ENCODE data around the gene SDHC.
"Not testable (repeated sequence)": the region's sequence is repeated elsewhere in the genome, so short reads cannot be mapped to it uniquely, and the experiment has no call there.

SDHC gene

GRCh38 chr1:161389691-161390558, 75.7 kb downstream of the SDHC start:
- peak; percentile 99 for DNase-seq (ENCODE audit: low read depth)
- TF ChIP-seq, protein P1, sequence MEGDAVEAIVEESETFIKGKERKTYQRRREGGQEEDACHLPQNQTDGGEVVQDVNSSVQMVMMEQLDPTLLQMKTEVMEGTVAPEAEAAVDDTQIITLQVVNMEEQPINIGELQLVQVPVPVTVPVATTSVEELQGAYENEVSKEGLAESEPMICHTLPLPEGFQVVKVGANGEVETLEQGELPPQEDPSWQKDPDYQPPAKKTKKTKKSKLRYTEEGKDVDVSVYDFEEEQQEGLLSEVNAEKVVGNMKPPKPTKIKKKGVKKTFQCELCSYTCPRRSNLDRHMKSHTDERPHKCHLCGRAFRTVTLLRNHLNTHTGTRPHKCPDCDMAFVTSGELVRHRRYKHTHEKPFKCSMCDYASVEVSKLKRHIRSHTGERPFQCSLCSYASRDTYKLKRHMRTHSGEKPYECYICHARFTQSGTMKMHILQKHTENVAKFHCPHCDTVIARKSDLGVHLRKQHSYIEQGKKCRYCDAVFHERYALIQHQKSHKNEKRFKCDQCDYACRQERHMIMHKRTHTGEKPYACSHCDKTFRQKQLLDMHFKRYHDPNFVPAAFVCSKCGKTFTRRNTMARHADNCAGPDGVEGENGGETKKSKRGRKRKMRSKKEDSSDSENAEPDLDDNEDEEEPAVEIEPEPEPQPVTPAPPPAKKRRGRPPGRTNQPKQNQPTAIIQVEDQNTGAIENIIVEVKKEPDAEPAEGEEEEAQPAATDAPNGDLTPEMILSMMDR (conservative IDR thresholded peaks at IDR 0.05; ENCODE audit: control insufficient read depth, insufficient read depth, low read depth, low read length): no peak
- peak overlapping the region; percentile 81 for H3K4me3 ChIP-seq (ENCODE audit: control insufficient read depth, low read depth, low read length)

DNA sequence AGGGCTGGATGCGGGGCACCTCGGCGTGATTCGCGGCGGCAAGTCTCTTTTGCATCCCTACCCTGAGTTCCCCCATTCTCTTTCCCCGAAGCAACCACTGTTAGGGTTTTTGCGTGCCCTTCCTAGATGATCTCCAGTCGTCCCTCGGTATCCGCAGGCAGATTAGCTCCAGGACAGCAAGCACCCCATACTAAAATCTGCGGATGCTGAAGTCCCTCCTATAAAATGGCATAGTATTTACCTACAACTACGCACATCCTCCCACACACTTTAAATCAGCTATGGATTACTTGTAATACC, 76.3 kb downstream of the SDHC start:
- TF ChIP-seq, protein P1 (conservative IDR thresholded peaks at IDR 0.05; ENCODE audit: control insufficient read depth, insufficient read depth, low read depth, low read length): no peak
- peak overlapping the region; percentile 81 for H3K4me3 ChIP-seq (ENCODE audit: control insufficient read depth, low read depth, low read length)
- DNase-seq (ENCODE audit: low read depth): no peak

- not testable (repeated sequence) for DNase-seq (ENCODE audit: low read depth); H3K4me3 ChIP-seq (ENCODE audit: control insufficient read depth, low read depth, low read length)
These were observed 77.0 kb downstream of the SDHC start for GRCh38 chr1:161391136-161391535.

DNA sequence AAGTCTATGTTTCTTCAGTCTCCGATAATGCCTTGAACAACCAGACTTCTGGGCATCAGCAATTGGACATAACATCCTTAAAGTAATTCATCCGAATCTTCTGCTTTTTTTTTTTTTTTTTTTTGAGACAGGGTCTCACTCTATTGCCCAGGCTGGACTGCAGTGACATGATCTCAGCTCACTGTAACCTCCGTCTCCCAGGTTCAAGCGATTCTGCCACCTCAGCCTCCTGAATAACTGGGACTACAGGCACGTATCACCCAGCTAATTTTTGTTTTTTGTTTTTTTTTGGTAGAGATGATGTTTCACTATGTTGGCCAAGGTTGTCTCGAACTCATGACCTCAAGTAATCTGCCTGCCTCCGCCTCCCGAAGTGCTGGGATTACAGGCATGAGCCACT, 77.4 kb downstream of the SDHC start:
- DNase-seq (ENCODE audit: low read depth): no peak
- no peak overlapping the region for H3K4me3 ChIP-seq (ENCODE audit: control insufficient read depth, low read depth, low read length)
- TF ChIP-seq, protein P1 (conservative IDR thresholded peaks at IDR 0.05; ENCODE audit: control insufficient read depth, insufficient read depth, low read depth, low read length): no peak

DNA sequence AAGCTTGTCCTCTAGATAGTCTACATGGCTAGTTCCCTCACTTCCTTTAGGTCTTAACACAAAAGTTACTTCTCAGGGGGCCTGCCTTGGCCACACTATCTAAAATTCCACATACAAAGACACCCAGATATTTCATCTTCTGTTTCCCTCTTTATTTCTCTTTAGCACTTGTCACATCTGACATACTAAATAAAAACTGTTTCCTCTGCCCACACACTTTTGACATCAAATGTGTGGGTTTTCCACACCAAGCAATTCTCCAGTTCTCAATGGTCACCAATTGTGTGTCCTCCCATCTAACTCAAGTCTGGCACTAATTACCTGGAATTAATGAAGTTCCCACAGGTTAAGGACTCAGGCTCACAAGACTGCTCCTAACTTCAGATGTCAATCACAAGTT, 79.0 kb downstream of the SDHC start:
- no peak overlapping the region for H3K4me3 ChIP-seq (ENCODE audit: control insufficient read depth, low read depth, low read length)
- TF ChIP-seq, protein P1 (conservative IDR thresholded peaks at IDR 0.05; ENCODE audit: control insufficient read depth, insufficient read depth, low read depth, low read length): no peak
- no peak for DNase-seq (ENCODE audit: low read depth)

- not testable (repeated sequence) for DNase-seq (ENCODE audit: low read depth); H3K4me3 ChIP-seq (ENCODE audit: control insufficient read depth, low read depth, low read length)
These were observed 82.9 kb downstream of the SDHC start for GRCh38 chr1:161397038-161397437.

GRCh38 chr1:161398900-161399256, 84.7 kb downstream of the SDHC start:
- peak overlapping the region; percentile 92 for H3K4me3 ChIP-seq (ENCODE audit: control insufficient read depth, low read depth, low read length)

More at GRCh38 chr1:161398900-161399256, 84.7 kb downstream of the SDHC start:
- DNase-seq (ENCODE audit: low read depth): no peak
- TF ChIP-seq, protein P1 (conservative IDR thresholded peaks at IDR 0.05; ENCODE audit: control insufficient read depth, insufficient read depth, low read depth, low read length): no peak

All from fibroblast of mammary gland (primary cell).